Keratinocyte (primary cell): ENCODE results near the gene KIF26A. TPM values are rescaled to one million over a fixed set of nuclear protein-coding genes. Genes with fewer than 3 reads are reported as not detected.

Experiments used
- DNase-seq: peaks from one replicate; pipeline ENCODE4 v3.0.0-alpha.2; 2011; ENCODE audit warnings: low read depth, missing footprints, low spot score
- FAIRE-seq: peaks from 2 replicates; lab custom pipeline; 2011; peaks lifted over from hg19 to GRCh38; lab: Jason Lieb, UNC
- H2AFZ ChIP-seq: 2 replicates; pipeline ENCODE4 v1.6.0; 2012; ENCODE audit warnings: low read length, control low read depth, inconsistent platforms; ENCODE audit not compliant: control insufficient read depth
- H3K27ac ChIP-seq: 2 replicates; pipeline ENCODE4 v1.5.1; 2011; ENCODE audit warnings: low read length; ENCODE audit not compliant: control insufficient read depth, insufficient read depth
- H3K27me3 ChIP-seq: 3 replicates; pipeline ENCODE4 v1.6.0; 2011; ENCODE audit warnings: low read length; ENCODE audit not compliant: control insufficient read depth, insufficient read depth; ENCODE audit errors: extremely low read depth
- H3K36me3 ChIP-seq, 2 experiments: 2 replicates in 1 of 2; 3 replicates in 1 of 2; pipeline ENCODE4 v1.5.1; 2011; ENCODE audit warnings: low read length in 2 of 2, mild to moderate bottlenecking in 1 of 2; ENCODE audit not compliant: control insufficient read depth in 2 of 2, insufficient read depth in 2 of 2; ENCODE audit errors: extremely low read depth in 1 of 2
- H3K4me1 ChIP-seq: 3 replicates; pipeline ENCODE4 v1.5.1; 2011; ENCODE audit warnings: low read length; ENCODE audit not compliant: control insufficient read depth, insufficient read depth; ENCODE audit errors: extremely low read depth
- H3K4me2 ChIP-seq: 3 replicates; pipeline ENCODE4 v1.6.0; 2011; ENCODE audit warnings: low read depth, low read length; ENCODE audit not compliant: control insufficient read depth, insufficient read depth; ENCODE audit errors: extremely low read depth
- H3K4me3 ChIP-seq, 3 experiments: fragments of 200-600 bp in 1 of 3; sonication (generic) in 1 of 3; 2 replicates in 2 of 3; 3 replicates in 1 of 3; pipeline ENCODE4 v1.5.1; 2011 to 2016; ENCODE audit warnings: low read length in 3 of 3, mild to moderate bottlenecking in 3 of 3, control low read depth in 2 of 3, inconsistent platforms in 1 of 3, low read depth in 1 of 3, mixed read lengths in 1 of 3, mixed run types in 1 of 3, moderate library complexity in 1 of 3; ENCODE audit not compliant: control insufficient read depth in 2 of 3, insufficient read depth in 2 of 3; ENCODE audit errors: extremely low read depth in 1 of 3
- H3K79me2 ChIP-seq: 2 replicates; pipeline ENCODE4 v1.6.0; 2012; ENCODE audit warnings: low read length; ENCODE audit not compliant: control insufficient read depth, insufficient read depth
- H3K9ac ChIP-seq: 3 replicates; pipeline ENCODE4 v1.6.0; 2011; ENCODE audit warnings: low read length; ENCODE audit not compliant: control insufficient read depth, insufficient read depth; ENCODE audit errors: extremely low read depth
- H3K9me1 ChIP-seq: 3 replicates; pipeline ENCODE4 v1.6.0; 2011; ENCODE audit warnings: low read length; ENCODE audit not compliant: control insufficient read depth, insufficient read depth; ENCODE audit errors: extremely low read depth
- H3K9me3 ChIP-seq: 2 replicates; pipeline ENCODE4 v1.5.1; 2012; ENCODE audit warnings: low read depth, low read length; ENCODE audit not compliant: control insufficient read depth
- H4K20me1 ChIP-seq: 3 replicates; pipeline ENCODE4 v1.6.0; 2011; ENCODE audit warnings: low read length; ENCODE audit not compliant: control insufficient read depth, insufficient read depth; ENCODE audit errors: extremely low read depth
- EZH2 ChIP-seq: IDR thresholded peaks from one replicate; pipeline ENCODE4 v1.6.1; 2012; ENCODE audit warnings: inconsistent platforms, mild to moderate bottlenecking, low read length, moderate library complexity
- dilution Hi-C: fragments of 300-500 bp; cut with MboI; formaldehyde crosslinking; loops from one replicate; pipeline ENCODE4 v1.7.0; 2020; ENCODE audit warnings: low sequenced_read_pairs; ENCODE audit not compliant: extremely low pct_ligation_motif_present
- polyA plus RNA-seq, 5 experiments: library from polyadenylated mRNA; depleted of rRNA in 3 of 5; stranded (reverse) in 3 of 5; stranded (forward) in 1 of 5; unstranded in 1 of 5; fragments of >200 nt; gene quantifications; 1 replicate in 1 of 5; 2 replicates in 3 of 5; 3 replicates in 1 of 5; pipeline versions ENCODE4 v1.2.1 to v1.2.3, GENCODE V29; 2011 to 2012; ENCODE audit warnings: missing spikeins in 2 of 5, low read depth in 1 of 5, low replicate concordance in 1 of 5
- TF ChIP-seq, protein P1 (sequence below), 3 experiments: IDR thresholded peaks in 1 of 3; conservative IDR thresholded peaks in 1 of 3; optimal IDR thresholded peaks in 1 of 3; 2 replicates in 2 of 3; 3 replicates in 1 of 3; pipeline versions ENCODE3 to v1.5.1; 2011; ENCODE audit warnings: low read length in 3 of 3, mild to moderate bottlenecking in 3 of 3, moderate library complexity in 2 of 3, control low read depth in 1 of 3, inconsistent platforms in 1 of 3; ENCODE audit not compliant: insufficient read depth in 2 of 3; ENCODE audit errors: extremely low read depth in 1 of 3

KIF26A gene
- polyA plus RNA-seq, 1 donor (not counting 4 experiments of a cell fraction or from before 2014, with no cell fraction given) = 0.07 TPM

DNA sequence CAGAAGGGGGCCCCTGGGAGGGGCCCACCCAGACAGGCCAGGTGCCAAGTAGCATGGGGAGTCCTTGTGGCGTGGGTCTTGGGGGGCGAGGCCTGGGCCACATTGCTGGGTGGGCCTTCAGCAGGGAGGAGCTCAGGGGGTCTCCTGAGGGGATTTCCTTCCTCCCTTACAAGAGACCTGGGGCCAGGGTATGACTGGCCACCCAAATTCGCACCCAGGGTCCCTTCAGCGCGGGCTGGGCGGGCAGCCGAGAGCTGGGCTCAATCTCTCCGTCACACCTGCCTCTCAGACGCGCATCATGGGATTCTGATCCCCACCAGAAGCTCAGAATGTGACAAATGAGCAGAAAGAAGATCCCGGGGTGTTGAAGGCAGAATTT, 72.4 kb downstream of the KIF26A start:
- no peak overlapping the region for H3K4me2 ChIP-seq
- no peak overlapping the region for H3K9ac ChIP-seq
- H3K79me2 ChIP-seq = no peaks in the 10 kb centered on the region
- DNase-seq = no peak
- H3K36me3 ChIP-seq = no peaks in the 10 kb centered on the region
- dilution Hi-C loops = no loop called here
- H3K9me3 ChIP-seq = no peaks in the 10 kb centered on the region
- no peak overlapping the region for H2AFZ ChIP-seq
- no peak overlapping the region for H3K4me3 ChIP-seq
- FAIRE-seq = no peak
- H4K20me1 ChIP-seq = no peaks in the 10 kb centered on the region
- H3K4me1 ChIP-seq = no peaks in the 10 kb centered on the region
- H3K27me3 ChIP-seq = no peaks in the 10 kb centered on the region
- H3K27ac ChIP-seq = no peak overlapping the region
- no peak for TF ChIP-seq EZH2
- TF ChIP-seq, protein P1, sequence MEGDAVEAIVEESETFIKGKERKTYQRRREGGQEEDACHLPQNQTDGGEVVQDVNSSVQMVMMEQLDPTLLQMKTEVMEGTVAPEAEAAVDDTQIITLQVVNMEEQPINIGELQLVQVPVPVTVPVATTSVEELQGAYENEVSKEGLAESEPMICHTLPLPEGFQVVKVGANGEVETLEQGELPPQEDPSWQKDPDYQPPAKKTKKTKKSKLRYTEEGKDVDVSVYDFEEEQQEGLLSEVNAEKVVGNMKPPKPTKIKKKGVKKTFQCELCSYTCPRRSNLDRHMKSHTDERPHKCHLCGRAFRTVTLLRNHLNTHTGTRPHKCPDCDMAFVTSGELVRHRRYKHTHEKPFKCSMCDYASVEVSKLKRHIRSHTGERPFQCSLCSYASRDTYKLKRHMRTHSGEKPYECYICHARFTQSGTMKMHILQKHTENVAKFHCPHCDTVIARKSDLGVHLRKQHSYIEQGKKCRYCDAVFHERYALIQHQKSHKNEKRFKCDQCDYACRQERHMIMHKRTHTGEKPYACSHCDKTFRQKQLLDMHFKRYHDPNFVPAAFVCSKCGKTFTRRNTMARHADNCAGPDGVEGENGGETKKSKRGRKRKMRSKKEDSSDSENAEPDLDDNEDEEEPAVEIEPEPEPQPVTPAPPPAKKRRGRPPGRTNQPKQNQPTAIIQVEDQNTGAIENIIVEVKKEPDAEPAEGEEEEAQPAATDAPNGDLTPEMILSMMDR (optimal IDR thresholded peaks at IDR 0.05 in 1 of 3, IDR thresholded peaks at IDR 0.05 in 1 of 3, conservative IDR thresholded peaks at IDR 0.05 in 1 of 3; ENCODE audit: extremely low read depth in 1 of 3, insufficient read depth in 2 of 3, low read length in 3 of 3) = no peak
- no peaks in the 10 kb centered on the region for H3K9me1 ChIP-seq

DNA sequence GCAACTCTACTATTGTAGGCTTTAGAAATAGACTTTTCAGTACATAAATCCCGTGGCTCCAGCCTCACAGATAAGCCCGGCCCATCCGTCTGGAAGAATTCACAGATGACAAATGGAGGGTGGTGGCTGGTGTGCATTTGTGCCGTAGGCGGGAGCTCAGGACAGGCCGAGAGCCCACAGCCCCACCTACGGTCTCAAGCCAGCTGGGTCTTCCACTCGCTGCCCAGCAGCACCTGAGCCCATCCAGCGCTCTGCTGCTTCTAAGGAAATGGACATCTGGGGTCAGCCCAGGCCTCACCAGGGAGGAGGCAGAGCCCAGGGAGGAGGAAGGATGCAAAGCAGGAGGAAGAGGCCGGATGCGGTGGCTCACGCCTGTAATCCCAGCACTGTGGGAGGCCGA, 72.8 kb downstream of the KIF26A start:
- Histone ChIP-seq H3K27me3 (no peaks in the 10 kb centered on the region), H3K36me3 (no peaks in the 10 kb centered on the region), H3K9me3 (no peaks in the 10 kb centered on the region), H3K4me1 (no peaks in the 10 kb centered on the region), H3K9ac (no peak overlapping the region), H3K9me1 (no peaks in the 10 kb centered on the region), H2AFZ (no peak overlapping the region), H3K79me2 (no peaks in the 10 kb centered on the region), H4K20me1 (no peaks in the 10 kb centered on the region), H3K4me3 (no peak overlapping the region), H3K27ac (no peak overlapping the region), H3K4me2 (no peak overlapping the region)
- no peak for TF ChIP-seq EZH2
- TF ChIP-seq, protein P1 (optimal IDR thresholded peaks at IDR 0.05 in 1 of 3, IDR thresholded peaks at IDR 0.05 in 1 of 3, conservative IDR thresholded peaks at IDR 0.05 in 1 of 3; ENCODE audit: extremely low read depth in 1 of 3, insufficient read depth in 2 of 3, low read length in 3 of 3) = no peak
- dilution Hi-C loops = no loop called here
- FAIRE-seq (no peak), DNase-seq (no peak)
